GM18861 (cell line): ENCODE results near the gene AMN.

Experiments used
- ATAC-seq: cut with Tn5 transposase; IDR thresholded peaks from one replicate; pipeline ENCODE4 v1.9.1; 2021; ENCODE audit not compliant: unreplicated experiment

AMN gene

DNA sequence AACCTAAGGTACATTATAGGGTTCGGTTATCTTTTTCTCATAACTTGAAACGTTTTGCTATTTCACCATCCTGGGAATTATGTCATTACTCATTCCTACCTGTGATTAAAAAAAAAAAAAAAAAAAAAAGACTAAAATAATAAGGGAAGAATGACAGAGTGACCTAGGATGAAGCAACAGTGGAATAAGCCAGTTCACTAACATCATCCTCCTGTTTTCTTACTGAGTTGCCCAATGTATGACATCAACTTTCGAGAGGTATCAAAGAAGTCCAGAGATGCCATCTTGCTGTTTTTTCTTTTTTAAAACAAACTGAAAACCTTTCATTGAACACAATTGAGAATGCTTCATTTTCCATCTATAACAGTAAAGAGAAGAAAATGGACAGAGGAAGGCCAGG, 42.8 kb downstream of the AMN start:
- ATAC-seq = no peak

- no peak for ATAC-seq
These were observed 43.6 kb downstream of the AMN start for GRCh38 chr14:102965971-102966655.

DNA sequence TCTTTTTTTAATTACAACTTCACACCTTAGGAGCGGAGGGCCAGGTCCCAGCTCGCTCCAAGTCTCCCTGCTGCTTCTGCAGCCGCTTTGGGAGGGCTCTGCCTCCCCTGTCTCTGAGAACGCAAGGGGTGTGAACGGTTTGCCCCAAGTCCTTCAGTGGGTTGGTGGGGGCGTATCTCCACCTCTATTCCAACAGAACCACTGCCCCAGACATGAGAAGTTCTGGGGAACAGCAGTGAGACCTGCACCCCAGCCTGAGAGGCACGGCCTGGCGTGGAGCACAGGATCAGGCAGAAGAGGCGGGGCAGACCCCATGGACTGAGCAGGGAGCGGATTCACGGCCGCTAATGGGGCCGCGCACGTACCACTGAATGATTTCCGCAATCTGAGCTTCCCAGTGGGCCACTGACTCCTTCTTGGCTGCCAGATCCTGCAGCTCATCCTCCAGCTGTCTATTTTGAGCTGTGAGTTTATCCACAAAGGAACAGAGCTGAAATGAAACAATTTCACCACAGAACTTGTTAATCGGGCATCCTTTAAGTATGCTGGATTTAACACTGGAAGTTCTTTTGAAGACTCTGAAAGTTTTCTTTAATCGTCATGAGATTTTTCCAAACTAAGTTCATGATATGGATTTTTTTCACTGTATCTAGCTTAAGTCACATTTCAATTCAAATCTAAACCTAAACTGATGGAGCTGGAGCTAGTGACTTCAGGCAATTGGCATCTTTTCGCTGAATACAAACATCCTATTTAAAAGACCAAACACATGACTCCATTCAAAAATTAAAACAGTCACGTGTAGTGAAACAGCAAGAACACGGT, 44.4 kb downstream of the AMN start:
- no peak for ATAC-seq

DNA sequence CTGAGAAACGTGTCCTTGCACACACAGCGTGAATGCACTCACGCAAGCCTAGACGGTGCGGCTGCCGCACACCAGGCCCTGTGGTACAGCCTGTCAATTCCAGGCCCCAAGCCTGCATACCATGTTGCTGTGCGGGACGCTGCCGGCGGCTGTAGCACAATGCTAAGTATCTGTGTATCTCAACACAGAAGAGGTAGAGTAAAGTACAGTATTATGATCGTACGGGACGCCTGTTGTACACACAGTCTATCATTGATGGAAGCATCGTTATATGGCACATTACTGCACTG, 45.0 kb downstream of the AMN start:
- no peak for ATAC-seq

DNA sequence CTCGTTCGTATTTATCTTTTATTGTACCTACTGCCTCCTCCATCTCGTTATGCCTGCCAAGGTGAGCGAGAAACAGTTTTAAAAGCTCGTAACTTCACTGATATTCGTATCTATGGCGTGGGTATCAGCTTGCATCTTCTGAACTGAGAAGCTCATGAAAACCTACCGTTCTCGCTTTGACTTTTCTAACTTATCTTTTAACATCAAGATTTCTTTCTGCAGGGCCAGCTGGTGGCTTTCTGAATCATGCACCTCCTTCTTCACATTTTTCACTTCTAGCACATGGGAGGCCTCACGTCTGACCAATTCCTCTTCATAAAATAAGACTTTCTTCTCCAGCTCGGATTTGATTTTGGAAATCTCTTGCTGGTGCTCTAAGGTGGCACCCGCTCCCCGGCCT, 45.8 kb downstream of the AMN start:
- no peak for ATAC-seq

DNA sequence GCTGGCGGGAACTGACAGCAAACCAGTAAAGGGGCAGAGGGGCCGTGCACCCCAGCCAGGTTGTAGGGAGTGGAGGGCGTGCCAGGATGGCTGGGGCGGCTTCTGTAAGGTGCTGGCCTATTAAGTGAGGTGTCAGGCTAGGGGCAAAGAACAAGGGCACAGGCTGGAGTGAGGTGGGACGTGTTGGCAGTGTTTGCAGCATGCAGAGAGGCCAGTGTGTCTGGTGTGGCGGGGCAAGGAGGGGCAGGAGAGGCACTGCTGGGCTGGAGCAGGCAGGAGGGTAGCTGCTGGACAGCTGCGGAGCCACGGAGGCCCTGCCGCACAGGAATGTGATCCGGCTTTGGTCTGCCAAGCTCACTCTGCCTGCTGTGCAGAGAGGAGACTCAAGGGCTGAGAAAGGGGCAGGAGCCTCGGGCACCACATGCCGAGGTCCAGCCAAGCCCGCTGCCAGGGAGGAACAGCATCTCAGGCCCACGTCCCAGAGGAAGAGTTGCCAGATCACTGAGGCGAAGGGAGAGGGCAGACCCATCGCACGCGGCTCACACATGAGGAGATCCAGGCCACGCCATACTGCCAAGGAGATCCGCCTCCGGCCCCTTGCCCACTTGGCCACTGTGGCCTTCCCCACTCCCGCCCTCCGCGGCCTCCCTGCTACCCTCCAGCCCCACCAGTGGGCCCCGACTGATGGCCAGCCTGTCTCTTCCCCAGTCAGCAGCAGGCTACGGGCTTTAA, 46.8 kb downstream of the AMN start:
- no peak for ATAC-seq

GRCh38 chr14:102969901-102970300, 47.4 kb downstream of the AMN start:
- no peak for ATAC-seq

GRCh38 chr14:102970496-102970895, 48.0 kb downstream of the AMN start:
- no peak for ATAC-seq

DNA sequence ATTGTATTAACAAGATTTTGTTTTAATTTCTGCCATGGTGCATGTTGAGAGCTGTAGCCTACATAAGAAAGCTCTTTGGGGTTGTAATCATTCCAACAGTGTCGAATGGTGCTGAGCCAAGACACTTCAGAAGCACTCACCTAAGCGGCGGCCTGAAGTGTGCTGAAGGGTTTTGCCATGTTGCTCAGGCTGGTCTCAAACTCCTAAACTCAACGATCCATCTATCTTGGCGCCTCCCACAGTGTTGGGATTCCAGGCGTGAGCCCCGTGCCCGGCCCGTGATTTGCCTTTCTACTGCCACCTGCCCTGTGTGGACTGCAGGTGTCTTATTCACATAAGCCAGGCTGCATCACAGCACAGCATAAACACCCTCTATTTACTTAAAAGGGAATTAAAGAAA, 48.9 kb downstream of the AMN start:
- no peak for ATAC-seq

- no peak for ATAC-seq
These were observed 49.6 kb downstream of the AMN start for GRCh38 chr14:102971836-102972606.

DNA sequence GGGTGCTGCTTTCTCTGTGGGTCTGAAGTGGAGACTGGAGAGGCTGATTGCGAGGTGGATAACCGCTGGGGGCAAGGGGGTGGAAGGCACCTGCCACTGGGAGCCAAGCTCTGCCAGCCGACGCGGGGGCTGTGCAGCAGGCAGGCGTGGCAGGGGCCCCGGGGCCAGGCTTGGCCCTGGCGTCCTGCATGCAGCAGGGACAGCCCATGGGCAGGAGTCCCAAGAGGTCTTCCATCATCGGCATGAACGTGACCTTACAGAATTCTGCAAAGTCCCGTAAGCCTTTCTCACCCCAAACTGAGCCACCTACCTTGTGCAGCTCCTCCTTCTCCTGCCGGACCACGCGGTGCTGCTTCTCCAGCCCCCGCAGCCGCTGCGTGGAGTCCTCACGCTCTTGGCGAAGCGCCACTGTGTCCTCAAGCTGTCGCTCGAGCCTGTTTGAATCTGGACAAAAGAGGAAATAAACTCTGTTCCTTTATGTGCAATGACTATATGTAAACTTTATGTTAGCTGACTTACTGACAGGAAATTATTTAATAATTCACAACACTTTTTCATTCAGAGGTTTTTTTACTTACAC, 51.3 kb downstream of the AMN start:
- ATAC-seq = no peak

GRCh38 chr14:102975662-102976061, 53.2 kb downstream of the AMN start:
- ATAC-seq = no peak

DNA sequence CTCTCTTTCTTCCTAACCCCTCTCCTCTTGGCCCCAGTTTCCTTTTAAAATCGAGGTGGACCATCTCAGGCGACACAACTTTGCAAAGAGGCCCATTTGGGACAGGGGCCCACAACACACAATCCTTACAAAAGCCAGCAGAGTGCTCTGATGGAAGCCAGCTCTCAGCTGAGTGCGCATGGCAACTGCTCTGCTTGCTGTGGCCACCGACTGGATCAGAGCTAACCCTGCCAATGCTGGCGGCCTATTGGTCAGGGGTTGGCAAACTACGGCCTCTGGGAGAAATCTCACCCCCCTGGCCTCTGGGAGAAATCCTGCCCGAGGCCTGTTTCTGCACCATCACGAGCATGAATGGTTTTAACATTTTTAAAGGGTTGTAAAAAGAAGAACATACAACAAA, 55.0 kb downstream of the AMN start:
- no peak for ATAC-seq

DNA sequence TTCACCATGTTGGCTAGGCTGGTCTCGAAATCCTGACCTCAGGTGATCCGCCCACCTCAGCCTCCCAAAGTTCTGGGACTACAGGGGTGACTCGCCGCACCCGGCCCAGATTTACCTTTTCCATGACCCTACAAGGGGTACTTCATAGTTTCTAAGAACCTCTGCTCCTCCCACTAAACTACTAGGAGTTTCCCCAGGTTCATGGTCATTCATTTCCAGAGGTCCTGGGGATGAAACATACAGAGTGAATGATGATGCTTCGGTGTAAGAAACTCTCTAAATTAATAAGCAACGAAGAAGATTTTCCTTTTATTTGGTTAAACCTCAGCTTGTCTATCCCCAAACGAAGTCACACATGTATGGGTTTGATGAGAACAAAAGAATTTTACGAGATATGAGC, 56.9 kb downstream of the AMN start:
- no peak for ATAC-seq

DNA sequence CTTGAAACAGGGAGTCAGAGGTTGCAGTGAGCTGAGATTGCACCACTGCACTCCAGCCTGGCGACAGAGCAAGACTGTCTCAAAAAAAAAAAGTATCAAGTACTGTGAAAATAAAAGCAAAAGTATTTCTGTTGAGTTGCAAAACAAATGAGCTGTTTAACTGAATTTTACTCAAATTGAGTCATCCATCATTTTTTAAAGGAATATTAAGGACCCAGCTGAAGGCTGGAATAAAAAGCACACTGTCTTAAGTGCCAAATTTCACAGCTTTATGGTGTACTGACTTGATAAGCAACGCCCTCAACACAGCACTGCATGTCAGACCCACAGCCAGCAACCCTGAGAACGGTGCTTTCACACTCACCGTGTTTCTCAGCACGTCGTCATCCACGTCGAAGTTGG, 57.9 kb downstream of the AMN start:
- ATAC-seq = no peak
